Right atrium auricular region (tissue), 2 donors: Measurements from ENCODE around the gene COX5A. TPM values are rescaled to one million over a fixed set of nuclear protein-coding genes. Genes with fewer than 3 reads are reported as not detected.
A peak's percentile ranks its signal among the peaks of the same experiment; 100 is the strongest.

ENCODE experiments used
- DNase-seq: peaks from one replicate; pipeline ENCODE4 v3.0.0-alpha.2; 2019; ENCODE audit warnings: low spot score
- H3K27ac ChIP-seq, 2 donors: fragments of 200-600 bp; sonication (generic); 1 replicate in 1 of 2; 2 replicates in 1 of 2; pipeline ENCODE4 v1.5.1; 2016 to 2019
- H3K27me3 ChIP-seq, 2 donors: fragments of 200-600 bp; sonication (generic); one replicate each; pipeline versions ENCODE4 v1.5.1 to v1.6.0; 2017 to 2019
- H3K36me3 ChIP-seq: fragments of 200-600 bp; sonication (generic); one replicate; pipeline ENCODE4 v1.5.1; 2016
- H3K4me1 ChIP-seq, 2 donors: fragments of 200-600 bp; sonication (generic); one replicate each; pipeline versions ENCODE4 v1.5.1 to v1.6.0; 2017 to 2019
- H3K4me3 ChIP-seq, 2 donors: fragments of 200-600 bp; sonication (generic); 1 replicate in 1 of 2; 2 replicates in 1 of 2; pipeline ENCODE4 v1.5.1; 2017 to 2019; ENCODE audit warnings: mild to moderate bottlenecking in 1 of 2, moderate library complexity in 1 of 2
- H3K9me3 ChIP-seq, 2 donors: fragments of 200-600 bp; sonication (generic); one replicate each; pipeline ENCODE4 v1.5.1; 2019
- total RNA-seq, 2 donors: library from RNA; depleted of rRNA; stranded (reverse); fragments of >200 nt; gene quantifications; one replicate each; pipeline ENCODE4 v1.1.0, GENCODE V29; 2016
- TF ChIP-seq, protein P1 (sequence below), 2 donors: fragments of 200-600 bp; sonication (generic); IDR thresholded peaks; one replicate each; pipeline ENCODE4 v1.5.1; 2019; ENCODE audit warnings: antibody characterized with exemption in 2 of 2

Gene COX5A
- total RNA-seq, 2 donors from 2014 or later = 399 to 869 TPM

- Histone ChIP-seq H3K27me3 (no peaks in the 10 kb centered on the region), H3K4me1 (peaks cover 0 to 28% of the 10 kb centered on the region in 2 donors), H3K9me3 (no peaks in the 10 kb centered on the region), H3K36me3 (no peaks in the 10 kb centered on the region), H3K4me3 (no peak overlapping the region), H3K27ac (no peak overlapping the region)
- TF ChIP-seq, protein P1, sequence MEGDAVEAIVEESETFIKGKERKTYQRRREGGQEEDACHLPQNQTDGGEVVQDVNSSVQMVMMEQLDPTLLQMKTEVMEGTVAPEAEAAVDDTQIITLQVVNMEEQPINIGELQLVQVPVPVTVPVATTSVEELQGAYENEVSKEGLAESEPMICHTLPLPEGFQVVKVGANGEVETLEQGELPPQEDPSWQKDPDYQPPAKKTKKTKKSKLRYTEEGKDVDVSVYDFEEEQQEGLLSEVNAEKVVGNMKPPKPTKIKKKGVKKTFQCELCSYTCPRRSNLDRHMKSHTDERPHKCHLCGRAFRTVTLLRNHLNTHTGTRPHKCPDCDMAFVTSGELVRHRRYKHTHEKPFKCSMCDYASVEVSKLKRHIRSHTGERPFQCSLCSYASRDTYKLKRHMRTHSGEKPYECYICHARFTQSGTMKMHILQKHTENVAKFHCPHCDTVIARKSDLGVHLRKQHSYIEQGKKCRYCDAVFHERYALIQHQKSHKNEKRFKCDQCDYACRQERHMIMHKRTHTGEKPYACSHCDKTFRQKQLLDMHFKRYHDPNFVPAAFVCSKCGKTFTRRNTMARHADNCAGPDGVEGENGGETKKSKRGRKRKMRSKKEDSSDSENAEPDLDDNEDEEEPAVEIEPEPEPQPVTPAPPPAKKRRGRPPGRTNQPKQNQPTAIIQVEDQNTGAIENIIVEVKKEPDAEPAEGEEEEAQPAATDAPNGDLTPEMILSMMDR (IDR thresholded peaks at IDR 0.05) = no peak
- DNase-seq = no peak
Observed at GRCh38 chr15:74962219-74962618, 24.3 kb upstream of the COX5A start.

DNA sequence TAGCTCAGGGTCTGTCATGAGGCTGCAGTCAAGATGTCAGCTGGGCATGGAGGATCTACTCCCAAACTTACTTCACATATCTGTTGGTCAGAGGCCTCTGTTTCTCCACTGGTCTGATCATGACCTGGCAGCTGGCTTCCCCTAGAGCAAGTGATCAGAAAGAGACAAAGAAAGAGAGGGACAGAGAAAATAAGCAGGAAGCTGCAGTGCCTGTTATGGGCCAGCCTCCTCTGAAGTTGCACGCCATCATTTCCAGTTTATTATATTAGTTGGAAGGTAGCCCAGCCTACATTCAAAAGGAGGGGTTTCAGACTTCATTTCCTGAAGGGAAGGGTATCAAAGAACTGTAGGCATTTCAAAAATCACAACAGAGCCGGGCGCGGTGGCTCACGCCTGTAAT is 23.7 kb upstream of the COX5A start:
- no peak for DNase-seq
- H3K27ac ChIP-seq = no peak overlapping the region
- H3K9me3 ChIP-seq = no peaks in the 10 kb centered on the region
- no peak overlapping the region for H3K4me3 ChIP-seq
- H3K27me3 ChIP-seq = no peaks in the 10 kb centered on the region
- H3K36me3 ChIP-seq = no peaks in the 10 kb centered on the region
- peaks cover 0 to 30% of the 10 kb centered on the region in 2 donors for H3K4me1 ChIP-seq
- TF ChIP-seq, protein P1 (IDR thresholded peaks at IDR 0.05) = no peak

DNA sequence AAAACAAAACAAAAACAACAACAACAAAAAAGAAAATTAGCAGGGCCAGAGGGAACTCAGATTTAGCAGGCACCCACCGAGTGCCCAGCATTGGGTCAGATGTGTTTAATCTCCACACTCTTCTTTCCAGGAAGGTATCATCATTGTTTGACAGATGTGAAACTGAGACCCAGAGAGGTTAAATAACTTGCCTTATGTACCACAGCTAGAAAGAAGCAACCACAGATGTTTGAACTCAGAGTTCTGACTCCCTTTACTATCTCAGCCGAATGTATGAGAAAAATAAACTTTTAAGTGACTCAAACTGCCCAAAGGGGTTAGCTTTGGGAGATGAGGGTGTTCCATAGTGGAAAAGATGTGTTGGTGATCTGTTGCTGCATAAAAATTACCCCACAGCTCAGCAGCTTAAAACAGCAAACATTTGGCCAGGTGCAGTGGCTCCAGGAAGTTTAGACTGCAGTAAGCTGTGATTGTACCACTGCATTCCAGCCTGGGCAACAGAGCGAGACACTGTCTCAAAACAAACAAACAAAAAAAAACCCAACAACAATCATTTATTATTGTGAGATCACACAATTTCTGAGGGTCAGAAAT is 23.2 kb upstream of the COX5A start:
- TF ChIP-seq, protein P1 (IDR thresholded peaks at IDR 0.05) = no peak
- Histone ChIP-seq H3K36me3 (no peaks in the 10 kb centered on the region), H3K9me3 (no peaks in the 10 kb centered on the region), H3K27ac (no peak overlapping the region), H3K4me3 (no peak overlapping the region), H3K4me1 (peaks cover 0 to 35% of the 10 kb centered on the region in 2 donors), H3K27me3 (no peaks in the 10 kb centered on the region)
- DNase-seq = no peak

- TF ChIP-seq, protein P1 (IDR thresholded peaks at IDR 0.05) = no peak
- Histone ChIP-seq H3K36me3 (no peaks in the 10 kb centered on the region), H3K27me3 (no peaks in the 10 kb centered on the region), H3K27ac (no peak overlapping the region), H3K9me3 (no peaks in the 10 kb centered on the region), H3K4me1 (peaks cover 0 to 43% of the 10 kb centered on the region in 2 donors), H3K4me3 (no peak overlapping the region)
- no peak for DNase-seq
Observed at GRCh38 chr15:74960286-74960685, 22.4 kb upstream of the COX5A start.

DNA sequence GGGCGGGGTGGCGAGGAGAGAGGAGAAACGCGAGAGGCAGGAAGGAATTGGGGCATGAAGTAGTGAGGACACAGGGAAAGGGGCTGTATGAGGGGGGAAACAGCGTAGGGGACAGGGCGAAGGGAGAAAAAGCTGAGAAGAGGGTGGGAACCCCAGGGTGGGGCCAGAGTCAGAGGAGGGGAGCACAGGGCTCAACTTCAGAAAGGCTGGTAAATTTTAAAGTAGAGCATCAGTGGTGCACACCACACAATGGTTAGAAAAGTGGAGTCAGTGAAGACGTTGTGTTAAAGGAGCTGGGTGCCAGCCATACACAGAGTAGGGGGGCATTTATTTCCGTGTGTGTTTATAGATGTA is 21.7 kb upstream of the COX5A start:
- Histone ChIP-seq H3K36me3 (no peaks in the 10 kb centered on the region), H3K4me3 (peak overlapping the region in 1 of 2 donors; percentile 66), H3K27me3 (no peaks in the 10 kb centered on the region), H3K27ac (no peak overlapping the region), H3K4me1 (peaks cover 0 to 50% of the 10 kb centered on the region in 2 donors), H3K9me3 (no peaks in the 10 kb centered on the region)
- DNase-seq = no peak
- TF ChIP-seq, protein P1 (IDR thresholded peaks at IDR 0.05) = no peak
